HG03196 (cell line): ENCODE measurements around the gene SUGCT.
"Not testable (repeated sequence)": the region's sequence is repeated elsewhere in the genome, so short reads cannot be mapped to it uniquely, and the experiment has no call there.

Source experiments
- ATAC-seq: cut with Tn5 transposase; IDR thresholded peaks from one replicate; pipeline ENCODE4 v1.9.1; 2021; ENCODE audit not compliant: unreplicated experiment

The SUGCT gene

GRCh38 chr7:40138973-40139372, 4.2 kb downstream of the SUGCT start:
- no peak for ATAC-seq

GRCh38 chr7:40139891-40140290, 5.1 kb downstream of the SUGCT start:
- not testable (repeated sequence) for ATAC-seq

- not testable (repeated sequence) for ATAC-seq
These were observed 7.1 kb downstream of the SUGCT start for GRCh38 chr7:40141916-40142315.

GRCh38 chr7:40145596-40146130, 10.9 kb downstream of the SUGCT start:
- ATAC-seq, result not testable (repeated sequence)

GRCh38 chr7:40147371-40148246, 12.8 kb downstream of the SUGCT start:
- no peak for ATAC-seq

GRCh38 chr7:40148247-40148580, 13.4 kb downstream of the SUGCT start:
- ATAC-seq, result not testable (repeated sequence)

GRCh38 chr7:40148671-40149070, 13.9 kb downstream of the SUGCT start:
- ATAC-seq, result no peak

- no peak for ATAC-seq
These were observed 16.7 kb downstream of the SUGCT start for GRCh38 chr7:40151504-40151903.

GRCh38 chr7:40156988-40157387, 22.2 kb downstream of the SUGCT start:
- ATAC-seq, result no peak

- no peak for ATAC-seq
These were observed 27.7 kb downstream of the SUGCT start for GRCh38 chr7:40162516-40162915.

GRCh38 chr7:40165216-40165615, 30.4 kb downstream of the SUGCT start:
- ATAC-seq, result no peak

GRCh38 chr7:40167291-40167690, 32.5 kb downstream of the SUGCT start:
- no peak for ATAC-seq

- ATAC-seq, result not testable (repeated sequence)
These were observed 33.5 kb downstream of the SUGCT start for GRCh38 chr7:40168266-40168665.

- not testable (repeated sequence) for ATAC-seq
These were observed 38.3 kb downstream of the SUGCT start for GRCh38 chr7:40173121-40173520.

GRCh38 chr7:40175256-40175655, 40.5 kb downstream of the SUGCT start:
- ATAC-seq, result not testable (repeated sequence)

GRCh38 chr7:40175725-40176510, 41.1 kb downstream of the SUGCT start:
- ATAC-seq, result no peak

- no peak for ATAC-seq
These were observed 42.3 kb downstream of the SUGCT start for GRCh38 chr7:40177071-40177470.

GRCh38 chr7:40182452-40182851, 47.6 kb downstream of the SUGCT start:
- ATAC-seq, result no peak

GRCh38 chr7:40186586-40186985, 51.8 kb downstream of the SUGCT start:
- no peak for ATAC-seq

GRCh38 chr7:40192036-40192435, 57.2 kb downstream of the SUGCT start:
- no peak for ATAC-seq

- ATAC-seq, result no peak
These were observed 59.9 kb downstream of the SUGCT start for GRCh38 chr7:40194745-40195144.

- ATAC-seq, result no peak
These were observed 62.7 kb downstream of the SUGCT start for GRCh38 chr7:40197527-40197926.
